HepG2 (cell line): ENCODE results near the gene TRIM9. TPM values are rescaled to one million over a fixed set of nuclear protein-coding genes. Genes with fewer than 3 reads are reported as not detected.
A peak's percentile ranks its signal among the peaks of the same experiment; 100 is the strongest.
"Not testable (repeated sequence)": the region's sequence is repeated elsewhere in the genome, so short reads cannot be mapped to it uniquely, and the experiment has no call there.

Experiments
- ATAC-seq: fragments of 200-7000 bp; cut with Tn5 transposase; 3 replicates; pipeline ENCODE4 v1.9.1; 2020; ENCODE audit warnings: mild to moderate bottlenecking, moderate library complexity
- BruUV-seq: library from RNA; stranded (reverse); fragments of 400-500 nt; replicated peaks from 2 replicates; lab custom pipeline; 2021; lab: Mats Ljungman, UMichigan
- CTCF ChIA-PET: fragments of 300-600 bp; formaldehyde crosslinking; extraction: SDS; loops from one replicate; lab custom pipeline; 2021; ENCODE audit warnings: low total read pairs, inconsistent platforms, low intra/inter-chr PET ratio; lab: Yijun Ruan, JAX
- POLR2A ChIA-PET: fragments of 350-600 bp; sonication (Branson Sonifier 250); formaldehyde crosslinking; loops from one replicate; lab custom pipeline; 2020; ENCODE audit warnings: antibody characterized with exemption, inconsistent platforms; lab: Yijun Ruan, JAX
- DNase-seq: peaks from one replicate; pipeline ENCODE4 v3.0.0-alpha.2; 2015; ENCODE audit warnings: low spot score
- FAIRE-seq: peaks from 3 replicates; lab custom pipeline; 2011; peaks lifted over from hg19 to GRCh38; lab: Jason Lieb, UNC
- H2AFZ ChIP-seq: one replicate; pipeline ENCODE4 v1.6.1; 2011; ENCODE audit warnings: low read length, inconsistent platforms
- H3K27ac ChIP-seq: fragments of 300-600 bp; 3 replicates; pipeline ENCODE4 v1.8.0; 2011; ENCODE audit warnings: mixed run types, mild to moderate bottlenecking, mixed read lengths, low read length, inconsistent platforms; ENCODE audit not compliant: insufficient read depth; ENCODE audit errors: extremely low read length
- H3K27me3 ChIP-seq, 2 experiments: fragments of 200-600 bp in 1 of 2; 2 replicates in 1 of 2; 3 replicates in 1 of 2; pipeline versions ENCODE4 v1.6.0 to v1.8.0; 2011; ENCODE audit warnings: low read length in 2 of 2, mild to moderate bottlenecking in 2 of 2, moderate library complexity in 2 of 2, inconsistent platforms in 1 of 2; ENCODE audit not compliant: insufficient read depth in 2 of 2, control insufficient read depth in 1 of 2
- H3K36me3 ChIP-seq, 2 experiments: fragments of 200-600 bp in 1 of 2; replicated peaks in 1 of 2; 2 replicates in 1 of 2; 3 replicates in 1 of 2; pipeline versions ENCODE4 v1.5.1 to v1.8.0; 2011; ENCODE audit warnings: low read length in 2 of 2, inconsistent platforms in 1 of 2; ENCODE audit not compliant: insufficient read depth in 2 of 2, control insufficient read depth in 1 of 2
- H3K4me1 ChIP-seq: 2 replicates; pipeline ENCODE4 v1.5.1; 2012; ENCODE audit warnings: low read length, inconsistent platforms; ENCODE audit not compliant: insufficient read depth
- H3K4me2 ChIP-seq: 2 replicates; pipeline ENCODE4 v1.6.0; 2011; ENCODE audit warnings: low read depth, low read length, inconsistent platforms
- H3K4me3 ChIP-seq, 3 experiments: fragments of 200-600 bp in 1 of 3; sonication (generic), shearing (Covaris generic) in 1 of 3; replicated peaks in 1 of 3; 2 replicates each; pipeline ENCODE4 v1.5.1; 2011 to 2016; ENCODE audit warnings: low read length in 3 of 3, inconsistent platforms in 2 of 3, low read depth in 2 of 3, mild to moderate bottlenecking in 2 of 3, control low read depth in 1 of 3, mixed read lengths in 1 of 3; ENCODE audit not compliant: insufficient read depth in 1 of 3
- H3K79me2 ChIP-seq: one replicate; pipeline ENCODE4 v1.6.1; 2011; ENCODE audit warnings: low read length, inconsistent platforms; ENCODE audit not compliant: insufficient read depth
- H3K9ac ChIP-seq: 2 replicates; pipeline ENCODE4 v1.6.0; 2011; ENCODE audit warnings: mild to moderate bottlenecking, low read depth, low read length, inconsistent platforms; ENCODE audit not compliant: insufficient read depth
- H3K9me3 ChIP-seq: 2 replicates; pipeline ENCODE4 v1.5.1; 2012; ENCODE audit warnings: mild to moderate bottlenecking, low read length
- H4K20me1 ChIP-seq: 2 replicates; pipeline ENCODE4 v1.6.0; 2011; ENCODE audit warnings: inconsistent platforms, mild to moderate bottlenecking, low read length, moderate library complexity; ENCODE audit not compliant: insufficient read depth
- ATF7 ChIP-seq, 2 experiments: fragments of 450-650 bp in 1 of 2; sonication (generic) in 1 of 2; formaldehyde crosslinking in 1 of 2; IDR thresholded peaks; 2 replicates each; pipeline versions ENCODE4 v1.4.0 to v1.6.1; 2016 to 2020; ENCODE audit warnings: antibody characterized with exemption in 1 of 2, mild to moderate bottlenecking in 1 of 2, missing genetic modification reagents in 1 of 2
- CEBPG ChIP-seq: IDR thresholded peaks from 2 replicates; pipeline ENCODE4 v1.6.1; 2016
- CERS6 ChIP-seq: sonication (generic); formaldehyde crosslinking; IDR thresholded peaks from 2 replicates; pipeline ENCODE4 v1.5.0; 2020; ENCODE audit warnings: missing genetic modification reagents
- MIER2 ChIP-seq: IDR thresholded peaks from 2 replicates; pipeline ENCODE4 v1.6.1; 2016; ENCODE audit warnings: missing biosample characterization, missing genetic modification reagents
- RBAK ChIP-seq: sonication (generic); formaldehyde crosslinking; IDR thresholded peaks from 2 replicates; pipeline ENCODE4 v1.5.1; 2020; ENCODE audit warnings: mild to moderate bottlenecking, missing genetic modification reagents
- RFX1 ChIP-seq: fragments of 450-650 bp; IDR thresholded peaks from 2 replicates; pipeline ENCODE4 v1.6.1; 2017
- ZNF800 ChIP-seq: sonication (generic); formaldehyde crosslinking; IDR thresholded peaks from 2 replicates; pipeline ENCODE4 v1.4.0; 2020; ENCODE audit warnings: missing genetic modification reagents
- WGBS: methylation state at CpG from one replicate; pipeline ENCODE4 v1.1.6; 2017; ENCODE audit warnings: low lambda C conversion rate; 5-methylcytosine and 5-hydroxymethylcytosine counted together
- in situ Hi-C: cut with HindIII; loops from 2 replicates; pipeline ENCODE4 v1.10.0; 2017; ENCODE audit warnings: low pct_unique_long_range_greater_than_20kb; ENCODE audit not compliant: extremely low pct_ligation_motif_present
- intact Hi-C: fragments of 100-400 bp; cut with micrococcal nuclease; formaldehyde crosslinking; loops from one replicate; pipeline ENCODE4 v1.10.0; 2022; ENCODE audit not compliant: unreplicated experiment
- polyA plus RNA-seq, 8 experiments: library from polyadenylated mRNA; depleted of rRNA in 3 of 8; stranded (reverse) in 7 of 8; unstranded in 1 of 8; fragments of >200 nt; fragmentation: Illumina TruSeq in 4 of 8; extraction: Trizol in 4 of 8; gene quantifications; 2 replicates each; pipeline versions ENCODE4 v1.2.1 to v1.2.3, GENCODE V29; 2011 to 2016; ENCODE audit warnings: low read depth in 4 of 8, missing spikeins in 1 of 8, mixed read lengths in 1 of 8; ENCODE audit not compliant: insufficient read depth in 1 of 8
- total RNA-seq, 5 experiments: library from RNA; depleted of rRNA; stranded (reverse); fragments of >200 nt; fragmentation: Illumina TruSeq; extraction: Trizol; gene quantifications; 2 replicates each; pipeline ENCODE4 v1.2.3, GENCODE V29; 2016; ENCODE audit warnings: low read depth in 1 of 5

TRIM9 gene
- total and polyA plus RNA-seq, 2 of the 13 experiments (the other 11 are each of a cell fraction or from before 2014, with no cell fraction given), result 0.04 to 0.07 TPM

- TF ChIP-seq CERS6 (CRISPR knock-in tag) (no peak), ZNF800 (CRISPR knock-in tag) (no peak), RFX1 (no peak), MIER2 (no peak), RBAK (CRISPR knock-in tag) (no peak)
These were observed 151.5 kb downstream of the TRIM9 start (continued) for GRCh38 chr14:50943261-50943942.

GRCh38 chr14:50941638-50942037 lies 153.3 kb downstream of the TRIM9 start:
- CTCF ChIA-PET; H3K9ac ChIP-seq; DNase-seq; H3K27ac ChIP-seq; in situ Hi-C loops; H4K20me1 ChIP-seq; H2AFZ ChIP-seq; H3K9me3 ChIP-seq; ATAC-seq; BruUV-seq; FAIRE-seq; H3K27me3 ChIP-seq; POLR2A ChIA-PET; H3K36me3 ChIP-seq; TF ChIP-seq ATF7 (CRISPR knock-in tag; IDR thresholded peaks at IDR 0.05): not testable (repeated sequence)
- H3K4me2 ChIP-seq, result peak overlapping the region; percentile 36
- 88% methylated on average over 8 of the region's 8 CpGs for WGBS
- H3K4me3 ChIP-seq, result peak overlapping the region in 1 of 3 experiments; percentile 1; a peak in 2 of 6 replicates
- H3K79me2 ChIP-seq, result peaks cover 41% of the 10 kb centered on the region
- intact Hi-C loops, result loop anchor here (10.0 kb wide), 1 partner anchor 327 kb away; no protein-coding TSS in a partner anchor
- TF ChIP-seq ATF7 (IDR thresholded peaks at IDR 0.05) (0 out of 2 replicates have a peak, but pooled peaks have one; percentile 29), CEBPG (CRISPR knock-in tag) (0 out of 2 replicates have a peak, but pooled peaks have one; percentile 21)
- H3K4me1 ChIP-seq, result peaks cover 57% of the 10 kb centered on the region
